IMR-90 (cell line): ENCODE measurements around the gene UNC5A.

Experiments used
- BHLHE40 ChIP-seq: fragments of 150-350 bp; IDR thresholded peaks from 2 replicates; pipeline ENCODE4 v1.6.1; 2016; ENCODE audit warnings: mild to moderate bottlenecking, low read depth, low read length
- CHD1 ChIP-seq: IDR thresholded peaks from 2 replicates; pipeline ENCODE4 v1.6.1; 2012; ENCODE audit warnings: low read depth, low read length, improper control_type of control experiment
- CTCF ChIP-seq: conservative IDR thresholded peaks from 2 replicates; pipeline ENCODE4 v1.5.1; 2012; ENCODE audit warnings: mild to moderate bottlenecking, low read depth, low read length, improper control_type of control experiment
- ELK1 ChIP-seq: fragments of 150-350 bp; IDR thresholded peaks from 2 replicates; pipeline ENCODE4 v1.6.1; 2016; ENCODE audit warnings: low read depth, mild to moderate bottlenecking, low read length, moderate library complexity, borderline replicate concordance
- FOS ChIP-seq: fragments of 150-350 bp; IDR thresholded peaks from 2 replicates; pipeline ENCODE4 v1.6.1; 2016; ENCODE audit warnings: low read depth, low read length
- MAFK ChIP-seq: IDR thresholded peaks from 2 replicates; pipeline ENCODE4 v1.6.1; 2012; ENCODE audit warnings: low read depth, low read length, improper control_type of control experiment
- MAZ ChIP-seq: IDR thresholded peaks from 2 replicates; pipeline ENCODE4 v1.6.1; 2012; ENCODE audit warnings: low read depth, mild to moderate bottlenecking, low read length, improper control_type of control experiment, moderate library complexity, borderline replicate concordance
- MXI1 ChIP-seq: IDR thresholded peaks from 2 replicates; pipeline ENCODE4 v1.6.1; 2012; ENCODE audit warnings: low read depth, mild to moderate bottlenecking, low read length, moderate library complexity, borderline replicate concordance
- NFE2L2 ChIP-seq: fragments of 150-350 bp; IDR thresholded peaks from 2 replicates; pipeline ENCODE4 v1.6.1; 2016; ENCODE audit warnings: low read depth, mild to moderate bottlenecking, low read length
- POLR2A ChIP-seq: IDR thresholded peaks from 2 replicates; pipeline ENCODE4 v1.6.1; 2012; ENCODE audit warnings: mild to moderate bottlenecking, low read depth, low read length
- RFX5 ChIP-seq: IDR thresholded peaks from 2 replicates; pipeline ENCODE4 v1.8.0; 2012; ENCODE audit warnings: low read depth, mild to moderate bottlenecking, low read length, moderate library complexity
- SMC3 ChIP-seq: fragments of 150-350 bp; IDR thresholded peaks from 2 replicates; pipeline ENCODE4 v1.6.1; 2016; ENCODE audit warnings: low read depth, mild to moderate bottlenecking, antibody characterized with exemption, low read length, moderate library complexity
- USF2 ChIP-seq: fragments of 150-350 bp; IDR thresholded peaks from 2 replicates; pipeline ENCODE4 v1.6.1; 2017; ENCODE audit warnings: mild to moderate bottlenecking, antibody characterized with exemption, low read length, low read depth

- TF ChIP-seq NFE2L2 (no peak), MXI1 (no peak), POLR2A (no peak), CTCF (no peak), CHD1 (no peak), BHLHE40 (no peak), SMC3 (no peak), RFX5 (no peak), MAFK (no peak), ELK1 (no peak), FOS (no peak), MAZ (no peak), USF2 (no peak)
These were observed 11.1 kb downstream of the UNC5A start for GRCh38 chr5:176821441-176821840.
